Measurements from ENCODE around the gene LURAP1L.
A peak's percentile ranks its signal among the peaks of the same experiment; 100 is the strongest.

The LURAP1L gene

GRCh38 chr9:12740845-12741244, 34.0 kb upstream of the LURAP1L start (continued):
- no peak for TF ChIP-seq ZNF76 (tag by site-specific recombination; IDR thresholded peaks at IDR 0.05; ENCODE audit: borderline replicate concordance, low read depth)
- TF ChIP-seq, protein P1, sequence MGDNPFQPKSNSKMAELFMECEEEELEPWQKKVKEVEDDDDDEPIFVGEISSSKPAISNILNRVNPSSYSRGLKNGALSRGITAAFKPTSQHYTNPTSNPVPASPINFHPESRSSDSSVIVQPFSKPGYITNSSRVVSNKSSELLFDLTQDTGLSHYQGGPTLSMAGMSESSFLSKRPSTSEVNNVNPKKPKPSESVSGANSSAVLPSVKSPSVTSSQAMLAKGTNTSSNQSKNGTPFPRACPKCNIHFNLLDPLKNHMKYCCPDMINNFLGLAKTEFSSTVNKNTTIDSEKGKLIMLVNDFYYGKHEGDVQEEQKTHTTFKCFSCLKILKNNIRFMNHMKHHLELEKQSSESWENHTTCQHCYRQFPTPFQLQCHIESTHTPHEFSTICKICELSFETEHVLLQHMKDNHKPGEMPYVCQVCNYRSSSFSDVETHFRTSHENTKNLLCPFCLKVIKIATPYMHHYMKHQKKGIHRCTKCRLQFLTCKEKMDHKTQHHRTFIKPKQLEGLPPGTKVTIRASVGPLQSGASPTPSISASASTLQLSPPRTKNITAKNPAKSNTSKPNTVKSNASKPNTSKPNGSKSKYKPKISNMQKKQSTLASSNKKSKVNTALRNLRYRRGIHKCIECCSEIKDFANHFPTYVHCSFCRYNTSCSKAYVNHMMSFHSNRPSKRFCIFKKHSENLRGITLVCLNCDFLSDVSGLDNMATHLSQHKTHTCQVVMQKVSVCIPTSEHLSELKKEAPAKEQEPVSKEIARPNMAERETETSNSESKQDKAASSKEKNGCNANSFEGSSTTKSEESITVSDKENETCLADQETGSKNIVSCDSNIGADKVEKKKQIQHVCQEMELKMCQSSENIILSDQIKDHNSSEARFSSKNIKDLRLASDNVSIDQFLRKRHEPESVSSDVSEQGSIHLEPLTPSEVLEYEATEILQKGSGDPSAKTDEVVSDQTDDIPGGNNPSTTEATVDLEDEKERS (tag by site-specific recombination; IDR thresholded peaks at IDR 0.05) = no peak

GRCh38 chr9:12748016-12748415, 26.8 kb upstream of the LURAP1L start:
- H3K27ac ChIP-seq (ENCODE audit: extremely low read depth, low read depth, low read length) = no peak overlapping the region
- H3K4me3 ChIP-seq (ENCODE audit: low read depth, low read length) = no peak overlapping the region
- TF ChIP-seq PRDM6 (tag by site-specific recombination; IDR thresholded peaks at IDR 0.05) (peak; percentile 25; the same call in 1 of the 2 replicates), SCRT2 (tag by site-specific recombination; IDR thresholded peaks at IDR 0.05) (0 out of 2 replicates have a peak, but pooled peaks have one; percentile 26), INSM2 (tag by site-specific recombination; IDR thresholded peaks at IDR 0.05) (no peak), TRIM28 (IDR thresholded peaks at IDR 0.05; ENCODE audit: borderline replicate concordance, low read length) (no peak)
- H3K36me3 ChIP-seq (ENCODE audit: control insufficient read depth in 2 of 2, insufficient read depth in 1 of 2, low read length in 2 of 2) = no peaks in the 10 kb centered on the region
- ChIA-PET CTCF (interaction anchor here (1.2 kb wide), 1 partner anchor 286 kb away, joined by 4 read pairs; no protein-coding TSS in a partner anchor), POLR2A (no interaction called here)
- H3K4me1 ChIP-seq (ENCODE audit: control insufficient read depth, insufficient read depth, low read length) = no peaks in the 10 kb centered on the region
- no peaks in the 10 kb centered on the region for H3K9me3 ChIP-seq (ENCODE audit: control insufficient read depth, insufficient read depth, low read depth, low read length)

DNA sequence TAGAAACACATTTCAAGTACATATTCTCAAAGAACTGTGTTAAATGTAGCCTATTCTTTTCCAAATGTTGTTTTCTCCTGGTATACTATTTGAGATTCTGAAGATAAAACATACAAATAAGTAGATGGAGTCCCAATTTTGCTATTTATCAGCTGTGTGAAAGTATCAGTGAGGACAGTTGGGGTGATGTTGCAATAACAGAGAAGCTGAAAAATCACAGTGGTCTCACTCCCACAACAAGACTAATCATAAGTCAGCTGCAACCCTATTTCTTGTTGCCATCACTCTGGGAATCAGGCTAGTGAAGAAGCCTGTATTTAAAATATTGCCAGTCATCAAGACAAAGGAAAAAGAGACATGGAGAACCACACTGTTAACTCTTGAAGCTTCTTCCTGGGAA, 25.9 kb upstream of the LURAP1L start:
- Histone ChIP-seq H3K36me3 (ENCODE audit: control insufficient read depth in 2 of 2, insufficient read depth in 1 of 2, low read length in 2 of 2) (no peaks in the 10 kb centered on the region), H3K4me1 (ENCODE audit: control insufficient read depth, insufficient read depth, low read length) (no peaks in the 10 kb centered on the region), H3K9me3 (ENCODE audit: control insufficient read depth, insufficient read depth, low read depth, low read length) (no peaks in the 10 kb centered on the region), H3K4me3 (ENCODE audit: low read depth, low read length) (no peak overlapping the region), H3K27ac (ENCODE audit: extremely low read depth, low read depth, low read length) (no peak overlapping the region)
- TF ChIP-seq ZNF350 (tag by site-specific recombination; IDR thresholded peaks at IDR 0.05) = no peak
- no peak for TF ChIP-seq GLI2 (tag by site-specific recombination; IDR thresholded peaks at IDR 0.05; ENCODE audit: borderline replicate concordance, low read depth)
- no peak for TF ChIP-seq ZFP37 (tag by site-specific recombination; IDR thresholded peaks at IDR 0.05)
- TF ChIP-seq ZNF791 (tag by site-specific recombination; IDR thresholded peaks at IDR 0.05) = no peak
- TF ChIP-seq ZNF184 (tag by site-specific recombination; IDR thresholded peaks at IDR 0.05) = no peak
- ChIA-PET CTCF (interaction anchor here (1.2 kb wide), 1 partner anchor 286 kb away, joined by 4 read pairs; no protein-coding TSS in a partner anchor), POLR2A (interaction anchor here (1.2 kb wide), 1 partner anchor 27 kb away, joined by 3 read pairs; no protein-coding TSS in a partner anchor)

DNA sequence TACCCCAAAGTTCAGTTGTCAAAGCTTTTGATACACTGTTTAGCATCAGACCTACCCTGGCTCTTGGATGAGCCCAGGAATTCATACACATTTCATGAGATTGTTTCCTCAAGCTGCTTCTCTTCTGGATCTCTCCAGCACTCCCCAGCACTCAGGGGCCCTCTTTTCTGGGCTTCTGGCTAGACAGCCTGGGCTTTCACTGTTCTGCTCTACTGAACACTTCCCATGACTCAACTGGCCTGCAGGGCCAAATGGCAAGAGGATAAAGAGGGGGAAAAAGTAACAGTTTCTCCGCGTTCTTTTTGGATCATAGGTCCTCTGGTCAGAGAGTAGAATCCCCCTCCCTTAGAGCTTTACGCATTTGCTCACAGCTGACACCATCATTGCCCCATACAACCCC, 20.9 kb upstream of the LURAP1L start:
- H3K4me3 ChIP-seq (ENCODE audit: low read depth, low read length) = no peak overlapping the region
- no peak overlapping the region for H3K27ac ChIP-seq (ENCODE audit: extremely low read depth, low read depth, low read length)
- H3K9me3 ChIP-seq (ENCODE audit: control insufficient read depth, insufficient read depth, low read depth, low read length) = no peaks in the 10 kb centered on the region
- no peaks in the 10 kb centered on the region for H3K4me1 ChIP-seq (ENCODE audit: control insufficient read depth, insufficient read depth, low read length)
- ChIA-PET POLR2A (no interaction called here), CTCF (interaction anchor here (0.6 kb wide), 1 partner anchor 337 kb away, joined by 5 read pairs; no protein-coding TSS in a partner anchor)
- H3K36me3 ChIP-seq (ENCODE audit: control insufficient read depth in 2 of 2, insufficient read depth in 1 of 2, low read length in 2 of 2) = no peaks in the 10 kb centered on the region
- TF ChIP-seq YY2 (tag by site-specific recombination; IDR thresholded peaks at IDR 0.05) (no peak), ZBTB1 (tag by site-specific recombination; IDR thresholded peaks at IDR 0.05) (no peak), TCF7L2 (IDR thresholded peaks at IDR 0.05; ENCODE audit: borderline replicate concordance, low read depth, low read length) (no peak), PRDM10 (tag by site-specific recombination; IDR thresholded peaks at IDR 0.05) (no peak), ZNF521 (tag by site-specific recombination; IDR thresholded peaks at IDR 0.05) (no peak), KLF9 (tag by site-specific recombination; IDR thresholded peaks at IDR 0.05; ENCODE audit: low read depth) (no peak), ZNF658 (tag by site-specific recombination; IDR thresholded peaks at IDR 0.05) (no peak)
- TF ChIP-seq, protein P2, sequence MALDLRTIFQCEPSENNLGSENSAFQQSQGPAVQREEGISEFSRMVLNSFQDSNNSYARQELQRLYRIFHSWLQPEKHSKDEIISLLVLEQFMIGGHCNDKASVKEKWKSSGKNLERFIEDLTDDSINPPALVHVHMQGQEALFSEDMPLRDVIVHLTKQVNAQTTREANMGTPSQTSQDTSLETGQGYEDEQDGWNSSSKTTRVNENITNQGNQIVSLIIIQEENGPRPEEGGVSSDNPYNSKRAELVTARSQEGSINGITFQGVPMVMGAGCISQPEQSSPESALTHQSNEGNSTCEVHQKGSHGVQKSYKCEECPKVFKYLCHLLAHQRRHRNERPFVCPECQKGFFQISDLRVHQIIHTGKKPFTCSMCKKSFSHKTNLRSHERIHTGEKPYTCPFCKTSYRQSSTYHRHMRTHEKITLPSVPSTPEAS (tag by site-specific recombination; IDR thresholded peaks at IDR 0.05) = no peak
